ENCODE data around the gene RNF187.

DNA sequence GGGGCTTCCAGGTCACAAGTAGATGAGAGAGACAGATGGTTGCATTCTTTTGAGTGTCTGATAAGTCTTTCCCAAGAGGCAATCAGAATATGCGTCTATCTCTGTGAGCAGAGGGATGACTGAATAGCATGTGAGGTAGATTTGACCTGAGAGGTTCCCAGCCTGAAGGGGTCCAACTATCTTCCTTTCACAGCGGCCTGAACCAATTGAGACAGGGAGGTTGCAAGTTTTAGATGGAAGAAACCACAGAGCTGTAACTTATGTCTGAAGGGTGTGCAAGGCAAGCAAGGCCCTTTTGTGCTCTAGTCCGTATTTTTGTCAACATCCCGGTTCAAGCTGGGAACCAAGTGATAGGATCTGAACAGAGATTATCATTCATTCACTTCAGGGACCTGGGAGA is 9.9 kb upstream of the RNF187 start:
- TF ChIP-seq EZH2 (IDR thresholded peaks at IDR 0.05; ENCODE audit: borderline replicate concordance, low read length), result no peak
- TF ChIP-seq, protein P1, sequence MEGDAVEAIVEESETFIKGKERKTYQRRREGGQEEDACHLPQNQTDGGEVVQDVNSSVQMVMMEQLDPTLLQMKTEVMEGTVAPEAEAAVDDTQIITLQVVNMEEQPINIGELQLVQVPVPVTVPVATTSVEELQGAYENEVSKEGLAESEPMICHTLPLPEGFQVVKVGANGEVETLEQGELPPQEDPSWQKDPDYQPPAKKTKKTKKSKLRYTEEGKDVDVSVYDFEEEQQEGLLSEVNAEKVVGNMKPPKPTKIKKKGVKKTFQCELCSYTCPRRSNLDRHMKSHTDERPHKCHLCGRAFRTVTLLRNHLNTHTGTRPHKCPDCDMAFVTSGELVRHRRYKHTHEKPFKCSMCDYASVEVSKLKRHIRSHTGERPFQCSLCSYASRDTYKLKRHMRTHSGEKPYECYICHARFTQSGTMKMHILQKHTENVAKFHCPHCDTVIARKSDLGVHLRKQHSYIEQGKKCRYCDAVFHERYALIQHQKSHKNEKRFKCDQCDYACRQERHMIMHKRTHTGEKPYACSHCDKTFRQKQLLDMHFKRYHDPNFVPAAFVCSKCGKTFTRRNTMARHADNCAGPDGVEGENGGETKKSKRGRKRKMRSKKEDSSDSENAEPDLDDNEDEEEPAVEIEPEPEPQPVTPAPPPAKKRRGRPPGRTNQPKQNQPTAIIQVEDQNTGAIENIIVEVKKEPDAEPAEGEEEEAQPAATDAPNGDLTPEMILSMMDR (conservative IDR thresholded peaks at IDR 0.05 in 1 of 2, IDR thresholded peaks at IDR 0.05 in 1 of 2; ENCODE audit: extremely low read depth in 1 of 2, insufficient read depth in 1 of 2, low read depth in 1 of 2, low read length in 2 of 2), result no peak

All from mammary epithelial cell (primary cell).